Naive thymus-derived CD8-positive, alpha-beta T cell (primary cell): ENCODE data around the gene LAMC2. TPM values are rescaled to one million over a fixed set of nuclear protein-coding genes. Genes with fewer than 3 reads are reported as not detected.

Experiments used
- ATAC-seq, 2 donors: fragments of 150-1000 bp; cut with Tn5 transposase in 1 of 2; sonication (Bioruptor Pico), chemical (Tn5 transposase) in 1 of 2; 1 replicate in 1 of 2; 2 replicates in 1 of 2; pipeline ENCODE4 v1.10.0; 2021; ENCODE audit warnings: mild to moderate bottlenecking in 2 of 2, moderate library complexity in 2 of 2
- POLR2A ChIA-PET: fragments of 350-600 bp; sonication (Branson Sonifier 250); formaldehyde crosslinking; loops from one replicate; lab custom pipeline; 2021; ENCODE audit warnings: antibody characterized with exemption; lab: Charles Lee
- DNase-seq, 10 donors: peaks; one replicate each; pipeline versions ENCODE4 v3.0.0 to v3.0.0-alpha.2; 2020 to 2022
- H3K27ac Mint-ChIP-seq, 10 donors: one replicate each; pipeline ENCODE4 v1.8.0; 2020 to 2022; ENCODE audit warnings: mild to moderate bottlenecking in 10 of 10, mixed read lengths in 10 of 10, moderate library complexity in 4 of 10, inconsistent platforms in 1 of 10
- H3K27me3 Mint-ChIP-seq, 5 donors: one replicate each; pipeline ENCODE4 v1.8.0; 2021 to 2022; ENCODE audit warnings: mixed read lengths in 5 of 5
- H3K36me3 Mint-ChIP-seq, 3 donors: one replicate each; pipeline ENCODE4 v1.8.0; 2020 to 2022; ENCODE audit warnings: mixed read lengths in 3 of 3, mild to moderate bottlenecking in 2 of 3, inconsistent platforms in 1 of 3
- H3K4me1 Mint-ChIP-seq, 4 donors: one replicate each; pipeline ENCODE4 v1.8.0; 2021 to 2022; ENCODE audit warnings: mixed read lengths in 4 of 4
- H3K4me3 Mint-ChIP-seq, 10 donors: one replicate each; pipeline ENCODE4 v1.8.0; 2020 to 2022; ENCODE audit warnings: mild to moderate bottlenecking in 10 of 10, mixed read lengths in 10 of 10, moderate library complexity in 6 of 10, inconsistent platforms in 1 of 10
- H3K9me3 Mint-ChIP-seq, 9 donors: one replicate each; pipeline ENCODE4 v1.8.0; 2020 to 2022; ENCODE audit warnings: mixed read lengths in 9 of 9, mild to moderate bottlenecking in 3 of 9, inconsistent platforms in 1 of 9, moderate library complexity in 1 of 9
- polyA plus RNA-seq, 3 donors: library from polyadenylated mRNA; unstranded; fragments of 300-500 nt; fragmentation: Illumina TruSeq; gene quantifications; one replicate each; pipeline ENCODE4 v1.2.3, GENCODE V29; 2021
- total RNA-seq, 8 experiments: library from RNA in 2 of 8; stranded (reverse) in 2 of 8; gene quantifications; one replicate each; pipeline ENCODE4 v1.2.3 and lab custom pipeline; 2021 to 2026

Gene LAMC2
- total and polyA plus RNA-seq, 5 experiments from 2014 or later, result not detected

DNA sequence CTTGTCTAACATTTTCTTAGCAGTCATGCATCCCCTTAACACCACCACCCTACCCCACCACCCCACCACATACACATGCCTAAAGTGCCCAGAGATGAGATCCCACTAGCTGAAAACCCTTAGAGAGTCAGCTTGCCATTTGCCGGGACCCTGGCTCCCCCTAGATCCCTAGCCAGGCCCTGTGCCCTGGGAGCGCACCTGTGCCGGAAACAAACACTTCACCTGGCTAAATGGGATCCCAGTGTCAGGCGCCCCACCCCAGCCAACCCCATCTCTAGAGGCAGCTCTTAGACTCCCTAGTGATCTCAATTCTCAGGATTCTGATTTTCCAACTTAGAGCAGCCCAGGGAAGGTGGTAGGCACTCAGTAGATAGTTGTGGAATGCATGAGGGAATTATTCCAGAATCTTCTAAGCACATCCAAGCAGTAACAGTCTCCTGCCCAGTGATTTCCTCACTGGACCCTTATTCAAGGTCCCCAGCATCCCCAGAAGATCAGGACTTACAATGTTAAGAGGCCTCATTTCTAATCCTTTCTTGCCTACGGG lies 105.2 kb downstream of the LAMC2 start:
- no peak for ATAC-seq
- no peaks in the 10 kb centered on the region for H3K36me3 Mint-ChIP-seq
- DNase-seq, result no peak
- peaks cover 0 to 5% (median 0%) of the 10 kb centered on the region in 5 donors for H3K27me3 Mint-ChIP-seq
- H3K4me1 Mint-ChIP-seq, result no peaks in the 10 kb centered on the region
- H3K4me3 Mint-ChIP-seq, result no peak overlapping the region
- no peaks in the 10 kb centered on the region for H3K9me3 Mint-ChIP-seq
- POLR2A ChIA-PET, result no interaction called here
- H3K27ac Mint-ChIP-seq, result no peak overlapping the region

DNA sequence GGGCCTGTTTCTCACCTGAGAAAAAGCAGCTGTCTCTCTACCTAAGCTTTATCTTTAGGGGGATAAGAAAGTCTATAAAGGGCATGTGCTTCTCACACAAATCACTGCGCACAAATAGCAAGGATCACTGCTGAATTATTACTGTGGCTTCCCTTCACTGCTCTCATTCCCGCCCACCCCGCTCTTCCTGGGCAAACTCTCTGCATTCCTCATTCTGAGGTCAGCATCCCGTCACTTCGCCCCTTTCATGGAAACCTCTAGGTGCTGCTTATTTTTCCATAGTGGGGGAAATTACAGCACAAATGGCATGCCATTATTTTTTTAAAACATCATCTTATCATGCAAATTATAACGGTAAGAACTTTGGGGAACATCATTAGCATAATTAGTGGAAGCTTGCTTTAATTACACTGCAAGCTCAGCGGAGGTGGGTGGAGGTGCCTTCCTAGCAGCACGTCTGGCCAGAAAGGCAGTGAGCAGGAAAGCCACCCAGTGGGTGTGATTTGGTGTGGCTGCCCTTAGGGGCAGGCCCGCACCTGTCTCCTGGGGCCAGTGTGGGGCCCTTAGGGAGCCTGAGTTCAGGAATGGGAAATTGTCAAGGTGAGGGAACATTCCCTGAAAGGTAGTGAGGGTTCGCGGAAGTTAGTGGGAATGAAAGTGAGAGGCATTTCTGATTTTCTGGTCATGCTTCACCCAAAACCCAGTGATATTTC lies 105.9 kb downstream of the LAMC2 start:
- Mint-ChIP-seq H3K36me3 (no peaks in the 10 kb centered on the region), H3K4me1 (no peaks in the 10 kb centered on the region), H3K27ac (no peak overlapping the region), H3K4me3 (no peak overlapping the region), H3K27me3 (peaks cover 1 to 6% (median 3%) of the 10 kb centered on the region in 5 donors), H3K9me3 (no peaks in the 10 kb centered on the region)
- DNase-seq, result no peak
- no peak for ATAC-seq
- POLR2A ChIA-PET, result interaction anchor here (0.6 kb wide), 1 partner anchor 20 kb away, joined by 3 read pairs; no protein-coding TSS in a partner anchor

DNA sequence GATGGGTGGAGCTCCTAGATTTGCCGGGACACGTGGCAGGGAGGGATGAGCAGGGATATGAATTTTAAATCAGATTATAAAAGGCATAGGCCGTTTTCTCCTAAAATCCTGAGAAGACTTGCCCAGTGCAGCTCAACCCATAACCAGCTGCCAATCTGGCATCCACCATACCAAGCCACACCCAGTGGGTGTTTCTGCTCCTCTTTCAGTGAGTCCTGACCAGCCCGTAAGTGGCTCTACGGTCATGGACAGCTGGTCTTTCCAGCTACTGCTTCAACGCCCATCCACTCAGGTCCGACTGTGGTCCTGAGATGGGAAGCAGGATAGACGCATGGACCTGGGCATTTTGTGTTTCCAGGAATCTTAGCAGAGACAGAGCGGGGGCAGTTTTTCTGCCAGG lies 107.2 kb downstream of the LAMC2 start:
- POLR2A ChIA-PET, result no interaction called here
- no peak for ATAC-seq
- H3K4me1 Mint-ChIP-seq, result no peaks in the 10 kb centered on the region
- DNase-seq, result no peak
- H3K9me3 Mint-ChIP-seq, result no peaks in the 10 kb centered on the region
- peaks cover 3 to 16% (median 4%) of the 10 kb centered on the region in 5 donors for H3K27me3 Mint-ChIP-seq
- H3K4me3 Mint-ChIP-seq, result no peak overlapping the region
- no peaks in the 10 kb centered on the region for H3K36me3 Mint-ChIP-seq
- no peak overlapping the region for H3K27ac Mint-ChIP-seq

DNA sequence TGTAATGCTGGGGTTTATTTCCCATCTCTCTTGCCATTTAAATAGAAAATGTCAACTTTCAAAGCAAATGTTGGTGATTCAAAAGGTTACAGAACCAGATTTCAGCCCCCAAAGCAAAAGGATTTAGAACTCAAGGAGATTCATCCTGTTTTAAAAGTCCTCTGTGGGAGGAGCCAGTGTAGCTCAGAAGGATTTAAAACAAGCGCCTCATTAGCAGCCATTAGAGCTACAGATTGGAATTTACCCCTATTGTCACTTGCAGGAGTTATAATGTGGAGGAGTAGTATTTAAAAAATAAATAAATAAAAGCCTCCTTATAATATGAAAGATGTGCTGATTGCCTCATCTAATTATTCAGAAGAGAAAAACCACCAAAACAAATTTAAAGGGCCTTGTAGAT lies 107.8 kb downstream of the LAMC2 start:
- Mint-ChIP-seq H3K4me3 (no peak overlapping the region), H3K4me1 (no peaks in the 10 kb centered on the region), H3K36me3 (no peaks in the 10 kb centered on the region), H3K27me3 (peaks cover 3 to 16% (median 4%) of the 10 kb centered on the region in 5 donors), H3K27ac (no peak overlapping the region), H3K9me3 (peaks cover 0 to 4% (median 0%) of the 10 kb centered on the region in 9 donors)
- ATAC-seq (no peak), DNase-seq (no peak)
- POLR2A ChIA-PET, result no interaction called here

Other genes starting within 250 kb of the LAMC2 start
- gene SHCBP1L, start 233.1 kb upstream of the LAMC2 start, total RNA-seq, result not detected
- not detected for gene SHCBP1L, start 233.1 kb upstream of the LAMC2 start, polyA plus RNA-seq
- gene LAMC1, start 162.8 kb upstream of the LAMC2 start, total RNA-seq, result under 1 TPM; 0.93 to 0.99 TPM
- not detected for gene LAMC1, start 162.8 kb upstream of the LAMC2 start, polyA plus RNA-seq
- gene NMNAT2, start 232.1 kb downstream of the LAMC2 start, total RNA-seq, result not detected
- gene NMNAT2, start 232.1 kb downstream of the LAMC2 start, polyA plus RNA-seq, result not detected